Fibroblast of the conjunctiva (primary cell): Measurements from ENCODE around the gene USP22.

ENCODE experiments used
- DNase-seq: peaks from one replicate; pipeline ENCODE4 v3.0.0-alpha.2; 2010; ENCODE audit warnings: low read depth

The USP22 gene

DNA sequence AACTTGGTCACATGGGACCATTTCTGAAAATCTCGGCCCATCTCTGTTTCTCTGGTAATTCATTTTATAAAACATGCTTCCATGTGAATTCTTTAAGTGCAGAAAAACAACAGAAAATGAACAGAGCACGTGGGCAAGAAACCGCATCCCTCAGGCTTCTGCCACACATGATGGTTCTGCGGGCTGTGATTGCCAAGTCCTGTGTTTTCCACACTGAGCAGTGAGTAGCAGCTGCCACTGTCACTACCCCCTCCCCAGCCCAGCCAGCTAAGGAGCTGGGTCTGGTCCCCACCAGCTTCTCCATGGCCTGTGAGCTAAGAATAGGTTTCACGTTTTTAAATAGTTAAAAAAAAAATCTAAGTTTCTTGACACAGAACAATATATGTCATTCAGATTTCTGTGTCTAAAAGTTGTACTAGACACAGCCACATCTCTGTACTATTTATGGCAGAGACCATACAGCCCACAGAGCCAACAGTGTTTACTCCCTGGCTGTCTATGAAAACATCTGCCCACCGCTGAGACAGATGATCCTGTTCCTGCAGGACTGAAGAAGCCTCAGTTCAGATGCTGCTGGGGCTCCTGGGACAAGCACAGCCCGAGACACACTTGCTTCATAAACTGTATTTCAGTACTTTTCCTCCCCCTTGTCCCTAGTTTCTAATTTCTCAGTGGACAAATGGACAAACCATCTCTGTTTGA is 41.5 kb downstream of the USP22 start:
- no peak for DNase-seq

DNA sequence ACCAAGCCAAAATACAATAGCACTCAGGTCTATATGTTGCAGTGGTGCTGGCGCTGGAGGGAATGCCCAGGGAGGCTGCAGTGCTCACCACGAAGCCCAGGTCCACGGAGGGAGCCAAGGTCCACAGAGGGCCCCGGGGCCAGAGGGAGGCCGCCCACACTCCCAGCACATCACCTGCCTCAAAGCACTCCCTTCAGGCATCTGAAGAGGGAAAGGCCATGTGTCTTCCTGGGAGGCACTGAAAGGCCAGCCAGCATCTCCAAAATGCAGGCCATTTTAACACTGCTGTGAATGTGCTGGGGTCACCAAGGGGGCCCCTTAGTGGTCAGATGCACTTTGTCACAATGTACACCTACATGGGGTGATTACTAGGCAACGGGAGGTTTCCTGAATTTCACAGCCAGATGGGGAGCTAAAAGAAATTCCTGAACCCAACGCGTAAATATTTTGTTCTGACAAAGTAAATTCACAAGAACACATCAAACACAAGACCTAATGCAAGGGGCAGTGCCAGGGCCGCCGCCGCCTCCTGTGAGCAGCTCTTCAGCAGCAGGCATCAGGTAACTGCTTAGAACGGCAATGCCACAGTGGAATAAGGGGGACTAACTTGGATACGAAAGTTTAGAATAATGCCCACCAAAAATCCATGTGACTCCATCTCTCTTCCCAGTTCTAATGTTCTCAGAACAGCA is 42.8 kb downstream of the USP22 start:
- DNase-seq, result no peak

DNA sequence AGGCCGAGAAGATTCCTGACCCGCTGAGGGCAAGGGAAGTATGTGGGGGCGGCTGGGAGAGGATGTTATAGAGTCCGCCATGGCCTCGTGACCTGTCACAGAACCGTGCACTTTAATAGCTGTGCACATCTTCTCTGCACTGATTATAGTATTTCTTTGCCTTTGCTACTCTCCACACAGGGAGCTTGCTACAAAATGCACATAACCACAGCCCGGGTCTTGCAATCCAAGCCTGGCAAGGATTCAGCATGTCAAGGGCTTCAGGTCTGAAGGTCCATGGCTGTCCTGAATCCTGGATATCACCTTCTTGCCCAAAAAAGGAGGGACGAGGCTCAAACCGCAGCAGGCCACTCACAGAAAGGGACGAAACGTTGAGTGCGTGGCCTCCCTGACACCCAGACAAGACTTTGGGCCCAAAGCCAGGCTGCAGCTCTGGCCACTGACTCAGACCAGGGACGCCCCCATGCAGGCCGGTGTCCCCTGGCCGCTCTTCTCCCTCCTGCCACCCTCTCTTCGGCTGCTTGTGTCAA is 43.7 kb downstream of the USP22 start:
- no peak for DNase-seq

DNA sequence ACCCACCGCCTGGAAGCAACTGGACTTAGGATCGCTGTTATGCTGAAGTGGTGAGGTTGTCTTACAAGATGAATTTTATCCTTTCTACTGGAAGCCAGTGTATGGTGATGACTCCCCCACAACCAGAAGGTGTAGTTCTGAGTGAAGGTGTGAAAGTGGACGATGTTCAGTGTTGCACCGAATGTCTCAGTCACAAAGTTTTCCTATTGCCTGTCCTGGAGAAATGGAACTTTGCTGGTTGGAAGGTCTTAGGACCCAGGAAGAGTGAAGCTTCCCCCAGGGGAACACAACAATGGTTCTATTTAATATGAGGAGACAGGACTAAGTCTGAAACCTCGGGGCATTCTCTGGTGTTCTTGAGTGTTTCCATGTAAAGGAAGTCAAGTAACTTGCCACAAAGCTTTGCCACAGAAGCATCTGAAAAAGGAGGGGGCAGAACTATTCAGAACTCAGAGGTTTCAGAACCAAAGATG is 44.2 kb downstream of the USP22 start:
- DNase-seq, result no peak

DNA sequence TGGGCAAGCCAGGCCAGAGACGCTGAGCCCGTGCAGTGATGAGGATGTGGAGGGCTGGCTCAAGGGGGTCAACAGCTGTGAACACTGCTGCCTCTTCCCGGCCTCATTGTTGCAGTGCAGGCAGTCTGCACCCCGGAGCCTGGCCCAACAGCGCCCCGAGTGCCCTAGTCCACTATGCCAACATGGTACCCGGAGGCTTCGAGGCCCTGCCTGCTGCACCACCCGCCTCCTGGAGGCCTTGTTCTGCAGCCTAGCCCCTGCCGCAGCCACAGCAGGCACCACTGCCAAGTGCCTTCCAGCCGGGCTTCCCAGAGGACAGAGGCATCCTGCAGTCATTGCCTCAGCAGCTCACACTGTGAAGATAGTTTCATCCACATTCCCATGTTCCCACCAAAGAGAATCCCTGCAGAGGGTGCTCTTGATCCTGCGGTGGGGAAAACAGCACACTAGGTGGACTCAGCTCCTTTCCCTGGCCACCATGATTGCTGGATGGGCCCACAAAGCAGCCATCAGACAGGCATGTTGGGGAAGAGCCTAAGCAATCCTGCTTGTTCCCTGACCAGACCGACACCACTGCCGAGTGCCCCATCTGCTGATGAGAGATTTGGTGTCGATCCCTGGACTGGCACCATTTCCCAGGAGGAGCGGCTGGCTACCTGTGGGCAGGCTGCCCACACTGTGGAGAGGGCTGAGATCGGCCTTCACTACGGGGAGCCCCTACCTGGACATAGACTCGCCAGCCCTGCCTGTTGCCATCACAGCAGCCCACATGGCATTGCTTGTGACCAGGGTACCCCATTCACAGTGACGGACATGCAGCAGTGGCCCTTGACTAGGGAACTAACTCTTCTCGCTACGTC is 44.9 kb downstream of the USP22 start:
- DNase-seq, result no peak

DNA sequence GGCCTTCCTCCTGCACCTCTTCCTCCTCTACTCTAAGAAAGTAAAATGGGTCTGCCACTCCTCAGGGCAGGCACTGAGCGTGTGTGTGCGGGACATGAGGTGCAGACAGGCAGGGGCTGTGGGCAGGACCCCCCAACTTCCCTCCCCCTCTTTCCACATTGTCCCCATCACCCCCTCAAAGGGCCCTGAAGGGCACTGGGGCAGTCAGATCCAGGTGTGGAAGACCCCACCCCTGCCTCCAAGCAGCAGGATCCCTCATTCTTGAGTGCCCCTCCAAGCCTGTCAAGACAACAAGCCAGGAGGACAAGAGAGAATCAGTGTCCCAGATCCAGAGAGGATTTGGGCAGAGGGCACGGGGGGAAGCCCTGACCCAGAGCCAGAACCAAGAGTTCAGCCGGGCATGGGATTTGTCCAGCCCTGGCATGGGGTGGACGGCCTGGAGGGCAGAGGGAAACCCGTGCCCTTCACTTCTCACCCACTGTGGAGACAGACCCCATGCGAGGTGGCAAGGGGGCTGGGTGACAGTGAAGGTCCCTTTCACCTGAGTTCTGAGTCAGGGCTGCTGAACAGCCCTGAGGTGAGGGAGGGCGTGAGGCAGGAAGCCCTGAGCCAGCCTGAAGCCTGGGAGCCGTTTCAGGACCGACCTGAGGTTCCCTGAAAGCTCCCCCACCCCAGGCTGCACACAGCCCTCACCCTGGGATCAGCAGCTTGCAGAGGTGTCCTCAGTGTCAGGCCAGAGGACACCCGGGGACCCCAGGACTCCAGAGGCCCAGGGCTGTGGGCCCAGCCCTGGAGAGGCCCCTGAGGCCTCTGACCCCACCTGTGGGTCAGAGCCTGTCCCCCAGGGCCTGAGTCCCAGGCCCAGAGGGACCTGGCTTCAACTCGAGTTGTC is 45.8 kb downstream of the USP22 start:
- DNase-seq, result no peak

GRCh38 chr17:20995873-20996723 is 46.7 kb downstream of the USP22 start:
- no peak for DNase-seq

GRCh38 chr17:20995164-20995872 is 47.5 kb downstream of the USP22 start:
- no peak for DNase-seq

- no peak for DNase-seq
These were observed 48.0 kb downstream of the USP22 start for GRCh38 chr17:20994779-20995149.

- DNase-seq, result no peak
These were observed 48.7 kb downstream of the USP22 start for GRCh38 chr17:20993863-20994778.

- DNase-seq, result peak; percentile 67
These were observed 49.6 kb downstream of the USP22 start for GRCh38 chr17:20992987-20993862.

GRCh38 chr17:20992416-20992815 is 50.4 kb downstream of the USP22 start:
- DNase-seq, result no peak

- DNase-seq, result no peak
These were observed 51.4 kb downstream of the USP22 start for GRCh38 chr17:20991276-20992037.

- no peak for DNase-seq
These were observed 52.6 kb downstream of the USP22 start for GRCh38 chr17:20989991-20990855.

DNA sequence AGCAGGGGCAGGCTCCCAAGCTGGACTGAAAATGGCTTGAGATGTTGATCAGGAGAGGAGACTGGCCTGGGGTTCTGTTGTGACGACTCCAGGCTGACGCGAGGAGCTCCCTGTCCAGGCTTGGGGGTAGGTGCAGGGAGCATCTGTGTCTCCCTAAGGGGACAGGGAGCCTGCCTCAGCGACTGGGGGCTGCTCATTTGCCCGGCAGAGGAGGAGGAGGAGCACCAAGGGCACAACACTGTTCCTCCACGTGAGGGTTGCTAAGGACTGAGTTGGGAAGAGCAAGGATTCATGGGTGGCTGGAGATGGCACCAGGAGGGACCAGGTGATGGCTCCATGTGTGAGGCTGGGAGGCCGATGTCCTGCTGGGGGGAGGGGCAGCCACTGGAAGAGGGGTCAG is 53.3 kb downstream of the USP22 start:
- DNase-seq, result no peak

- no peak for DNase-seq
These were observed 53.9 kb downstream of the USP22 start for GRCh38 chr17:20988896-20989295.
